ENCODE measurements around the gene VWA7.

The VWA7 gene

DNA sequence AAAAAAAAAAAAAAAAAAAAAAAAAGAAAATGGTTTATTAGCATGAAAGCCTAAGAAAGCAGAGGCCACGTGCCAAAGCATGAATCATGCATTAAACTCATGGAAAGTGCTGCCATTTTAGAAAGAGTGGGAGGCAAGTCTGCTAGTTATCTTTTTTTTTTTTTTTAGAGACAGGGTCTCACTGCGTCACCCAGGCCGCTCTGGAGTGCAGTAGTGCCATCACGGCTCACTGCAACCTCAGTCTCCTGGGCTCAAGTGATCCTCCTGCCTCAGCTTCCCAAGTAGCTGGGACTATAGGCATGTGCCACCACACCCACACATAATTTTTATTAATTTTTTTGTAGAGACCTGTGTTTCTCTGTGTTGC, 5.2 kb downstream of the VWA7 start:
- H3K4me1 ChIP-seq (ENCODE audit: control insufficient read depth, insufficient read depth, low read length): peaks cover 3% of the 10 kb centered on the region
- peaks cover 3% of the 10 kb centered on the region for H3K27me3 ChIP-seq (replicated peaks; ENCODE audit: control insufficient read depth, insufficient read depth, low read length)
- H3K4me3 ChIP-seq (ENCODE audit: low read length): no peak overlapping the region
- no peak for DNase-seq (ENCODE audit: low read depth)
- H3K9me3 ChIP-seq (ENCODE audit: control insufficient read depth, low read length): no peaks in the 10 kb centered on the region
- H3K36me3 ChIP-seq (ENCODE audit: control insufficient read depth, insufficient read depth, low read length, severe bottlenecking): no peaks in the 10 kb centered on the region
- H3K9ac ChIP-seq (ENCODE audit: low read length): no peak overlapping the region

DNA sequence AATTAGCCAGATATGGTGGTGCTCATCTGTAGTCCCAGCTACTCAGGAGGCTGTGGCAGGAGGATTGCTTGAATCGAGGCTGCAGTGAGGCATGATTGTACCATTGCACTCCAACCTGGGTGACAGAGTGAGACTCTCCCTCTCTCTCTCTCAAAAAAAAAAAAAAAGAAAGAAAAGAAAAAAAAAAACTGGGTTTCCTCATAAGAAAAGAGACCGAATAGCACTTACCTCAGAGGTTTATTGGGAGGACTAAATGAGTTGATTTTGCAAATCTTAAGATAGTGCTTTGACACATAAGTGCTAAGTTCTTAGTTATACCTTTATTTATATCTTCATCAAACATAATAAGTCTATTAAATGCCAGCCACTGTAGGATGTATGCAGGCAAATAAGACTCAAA, 6.3 kb downstream of the VWA7 start:
- Histone ChIP-seq H3K4me1 (ENCODE audit: control insufficient read depth, insufficient read depth, low read length) (no peaks in the 10 kb centered on the region), H3K9me3 (ENCODE audit: control insufficient read depth, low read length) (no peaks in the 10 kb centered on the region), H3K9ac (ENCODE audit: low read length) (no peak overlapping the region), H3K4me3 (ENCODE audit: low read length) (no peak overlapping the region), H3K36me3 (ENCODE audit: control insufficient read depth, insufficient read depth, low read length, severe bottlenecking) (no peaks in the 10 kb centered on the region), H3K27me3 (replicated peaks; ENCODE audit: control insufficient read depth, insufficient read depth, low read length) (peaks cover 6% of the 10 kb centered on the region)
- no peak for DNase-seq (ENCODE audit: low read depth)

DNA sequence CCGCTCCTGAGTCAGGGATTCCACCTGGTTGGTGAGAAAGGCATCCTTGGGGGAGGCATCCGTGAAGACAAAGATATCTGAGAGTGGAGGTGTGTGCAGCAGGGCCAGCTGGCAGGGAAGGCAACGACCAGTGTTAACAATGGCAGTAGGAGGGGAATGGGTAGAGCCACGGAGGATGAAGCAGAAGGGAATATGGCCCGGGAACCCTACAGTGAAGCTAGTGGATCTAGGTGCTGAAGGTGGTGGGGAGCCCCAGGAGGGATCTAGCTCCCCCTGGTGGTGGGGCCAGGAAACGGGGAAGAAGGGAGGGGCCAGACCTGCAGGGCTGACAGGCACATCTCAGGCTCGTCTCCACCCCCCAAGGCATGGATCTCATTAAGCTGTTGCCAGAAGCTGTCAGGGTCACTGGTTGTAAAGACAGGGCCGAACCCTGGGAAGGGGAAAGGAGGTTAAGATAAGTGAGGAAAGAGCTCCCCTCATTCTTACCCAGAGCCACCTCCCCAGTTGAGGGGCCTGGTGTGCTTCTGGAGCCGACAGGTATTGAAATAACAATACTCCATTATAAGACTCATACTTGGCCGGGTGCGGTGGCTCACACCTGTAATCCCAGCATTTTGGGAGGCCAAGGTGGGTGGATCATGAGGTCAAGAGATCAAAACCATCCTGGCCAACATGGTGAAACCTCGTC, 7.3 kb downstream of the VWA7 start:
- H3K36me3 ChIP-seq (ENCODE audit: control insufficient read depth, insufficient read depth, low read length, severe bottlenecking): no peaks in the 10 kb centered on the region
- DNase-seq (ENCODE audit: low read depth): peak; percentile 42
- H3K4me3 ChIP-seq (ENCODE audit: low read length): no peak overlapping the region
- no peaks in the 10 kb centered on the region for H3K9me3 ChIP-seq (ENCODE audit: control insufficient read depth, low read length)
- H3K4me1 ChIP-seq (ENCODE audit: control insufficient read depth, insufficient read depth, low read length): no peaks in the 10 kb centered on the region
- peaks cover 7% of the 10 kb centered on the region for H3K27me3 ChIP-seq (replicated peaks; ENCODE audit: control insufficient read depth, insufficient read depth, low read length)
- H3K9ac ChIP-seq (ENCODE audit: low read length): no peak overlapping the region

GRCh38 chr6:31768363-31769257, 8.5 kb downstream of the VWA7 start:
- H3K4me3 ChIP-seq (ENCODE audit: low read length): no peak overlapping the region
- H3K27me3 ChIP-seq (replicated peaks; ENCODE audit: control insufficient read depth, insufficient read depth, low read length): peaks cover 7% of the 10 kb centered on the region
- DNase-seq (ENCODE audit: low read depth): no peak
- no peaks in the 10 kb centered on the region for H3K36me3 ChIP-seq (ENCODE audit: control insufficient read depth, insufficient read depth, low read length, severe bottlenecking)
- H3K9ac ChIP-seq (ENCODE audit: low read length): no peak overlapping the region
- no peaks in the 10 kb centered on the region for H3K4me1 ChIP-seq (ENCODE audit: control insufficient read depth, insufficient read depth, low read length)
- H3K9me3 ChIP-seq (ENCODE audit: control insufficient read depth, low read length): no peaks in the 10 kb centered on the region

DNA sequence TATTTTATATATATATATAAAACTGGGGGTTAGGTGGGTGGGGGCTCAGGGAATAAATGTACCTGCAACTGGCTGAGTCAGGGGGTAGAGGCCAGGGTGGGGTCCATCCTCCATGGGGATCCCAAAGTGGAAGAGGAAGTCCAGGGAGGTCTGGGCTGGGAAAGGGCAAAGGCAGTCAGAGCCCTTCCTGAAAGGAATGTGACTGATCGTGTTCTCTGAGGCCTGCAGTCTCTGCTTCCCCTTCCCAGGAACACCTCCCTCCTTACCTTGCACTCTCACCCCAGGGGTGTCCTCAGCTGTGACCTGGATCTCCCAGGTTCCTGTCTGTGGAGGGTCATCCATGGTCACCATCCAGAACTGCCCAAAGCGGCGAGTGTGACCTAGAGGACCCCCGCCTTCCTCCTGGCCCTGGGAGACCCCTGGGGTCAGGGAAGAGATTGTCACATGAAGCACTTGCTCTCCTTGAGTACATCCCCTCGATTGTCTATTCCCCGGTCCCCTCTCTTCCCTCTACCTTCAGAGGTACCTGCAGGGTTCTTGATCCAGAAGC, 10.0 kb downstream of the VWA7 start:
- H3K9ac ChIP-seq (ENCODE audit: low read length): no peak overlapping the region
- H3K36me3 ChIP-seq (ENCODE audit: control insufficient read depth, insufficient read depth, low read length, severe bottlenecking): no peaks in the 10 kb centered on the region
- no peaks in the 10 kb centered on the region for H3K4me1 ChIP-seq (ENCODE audit: control insufficient read depth, insufficient read depth, low read length)
- H3K9me3 ChIP-seq (ENCODE audit: control insufficient read depth, low read length): no peaks in the 10 kb centered on the region
- H3K27me3 ChIP-seq (replicated peaks; ENCODE audit: control insufficient read depth, insufficient read depth, low read length): peaks cover 7% of the 10 kb centered on the region
- no peak overlapping the region for H3K4me3 ChIP-seq (ENCODE audit: low read length)
- DNase-seq (ENCODE audit: low read depth): no peak

GRCh38 chr6:31765910-31766794, 11.0 kb downstream of the VWA7 start:
- Histone ChIP-seq H3K9ac (ENCODE audit: low read length) (no peak overlapping the region), H3K4me3 (ENCODE audit: low read length) (peak overlapping the region; percentile 33), H3K36me3 (ENCODE audit: control insufficient read depth, insufficient read depth, low read length, severe bottlenecking) (no peaks in the 10 kb centered on the region), H3K4me1 (ENCODE audit: control insufficient read depth, insufficient read depth, low read length) (no peaks in the 10 kb centered on the region), H3K27me3 (replicated peaks; ENCODE audit: control insufficient read depth, insufficient read depth, low read length) (peaks cover 7% of the 10 kb centered on the region), H3K9me3 (ENCODE audit: control insufficient read depth, low read length) (no peaks in the 10 kb centered on the region)
- DNase-seq (ENCODE audit: low read depth): peak; percentile 38

- Histone ChIP-seq H3K4me1 (ENCODE audit: control insufficient read depth, insufficient read depth, low read length) (no peaks in the 10 kb centered on the region), H3K4me3 (ENCODE audit: low read length) (no peak overlapping the region), H3K9me3 (ENCODE audit: control insufficient read depth, low read length) (no peaks in the 10 kb centered on the region), H3K27me3 (replicated peaks; ENCODE audit: control insufficient read depth, insufficient read depth, low read length) (peaks cover 7% of the 10 kb centered on the region), H3K36me3 (ENCODE audit: control insufficient read depth, insufficient read depth, low read length, severe bottlenecking) (no peaks in the 10 kb centered on the region), H3K9ac (ENCODE audit: low read length) (no peak overlapping the region)
- no peak for DNase-seq (ENCODE audit: low read depth)
Observed at GRCh38 chr6:31765559-31765909, 11.6 kb downstream of the VWA7 start.

GRCh38 chr6:31764198-31764597, 12.9 kb downstream of the VWA7 start:
- no peak overlapping the region for H3K4me3 ChIP-seq (ENCODE audit: low read length)
- H3K9me3 ChIP-seq (ENCODE audit: control insufficient read depth, low read length): no peaks in the 10 kb centered on the region
- DNase-seq (ENCODE audit: low read depth): no peak
- H3K36me3 ChIP-seq (ENCODE audit: control insufficient read depth, insufficient read depth, low read length, severe bottlenecking): no peaks in the 10 kb centered on the region
- H3K4me1 ChIP-seq (ENCODE audit: control insufficient read depth, insufficient read depth, low read length): no peaks in the 10 kb centered on the region
- peaks cover 7% of the 10 kb centered on the region for H3K27me3 ChIP-seq (replicated peaks; ENCODE audit: control insufficient read depth, insufficient read depth, low read length)
- H3K9ac ChIP-seq (ENCODE audit: low read length): no peak overlapping the region

DNA sequence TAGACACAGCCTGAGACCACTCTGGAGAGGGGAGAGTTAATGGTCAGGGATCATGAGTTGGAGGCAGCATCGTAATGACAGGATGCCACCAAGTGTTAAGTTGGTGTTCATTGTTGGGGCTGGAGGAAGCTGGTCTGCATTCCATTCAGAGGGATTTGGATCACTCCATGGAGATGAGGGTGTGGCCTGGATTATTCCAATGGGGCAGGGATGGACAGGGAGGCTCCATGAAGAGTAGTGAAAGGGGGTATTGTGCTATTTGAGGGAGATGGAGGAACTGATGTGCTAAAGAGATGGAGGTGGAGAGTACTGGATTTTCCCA, 13.5 kb downstream of the VWA7 start:
- Histone ChIP-seq H3K27me3 (replicated peaks; ENCODE audit: control insufficient read depth, insufficient read depth, low read length) (peaks cover 7% of the 10 kb centered on the region), H3K4me3 (ENCODE audit: low read length) (no peak overlapping the region), H3K9me3 (ENCODE audit: control insufficient read depth, low read length) (no peaks in the 10 kb centered on the region), H3K36me3 (ENCODE audit: control insufficient read depth, insufficient read depth, low read length, severe bottlenecking) (no peaks in the 10 kb centered on the region), H3K4me1 (ENCODE audit: control insufficient read depth, insufficient read depth, low read length) (no peaks in the 10 kb centered on the region), H3K9ac (ENCODE audit: low read length) (no peak overlapping the region)
- peak; percentile 47 for DNase-seq (ENCODE audit: low read depth)

GRCh38 chr6:31762878-31763618, 14.1 kb downstream of the VWA7 start:
- Histone ChIP-seq H3K36me3 (ENCODE audit: control insufficient read depth, insufficient read depth, low read length, severe bottlenecking) (no peaks in the 10 kb centered on the region), H3K4me1 (ENCODE audit: control insufficient read depth, insufficient read depth, low read length) (no peaks in the 10 kb centered on the region)

More at GRCh38 chr6:31762878-31763618, 14.1 kb downstream of the VWA7 start:
- no peak for DNase-seq (ENCODE audit: low read depth)
- Histone ChIP-seq H3K4me3 (ENCODE audit: low read length) (no peak overlapping the region), H3K9ac (ENCODE audit: low read length) (no peak overlapping the region), H3K9me3 (ENCODE audit: control insufficient read depth, low read length) (no peaks in the 10 kb centered on the region), H3K27me3 (replicated peaks; ENCODE audit: control insufficient read depth, insufficient read depth, low read length) (peaks cover 7% of the 10 kb centered on the region)
